HG03159 (cell line): ENCODE data around the gene CHTOP.

Experiments used
- ATAC-seq: cut with Tn5 transposase; IDR thresholded peaks from one replicate; pipeline ENCODE4 v1.9.1; 2021; ENCODE audit warnings: mild to moderate bottlenecking, moderate library complexity; ENCODE audit not compliant: unreplicated experiment

CHTOP gene

GRCh38 chr1:153685544-153686340, 51.9 kb downstream of the CHTOP start:
- no peak for ATAC-seq

GRCh38 chr1:153687346-153688125, 53.7 kb downstream of the CHTOP start:
- no peak for ATAC-seq

GRCh38 chr1:153688276-153688675, 54.4 kb downstream of the CHTOP start:
- no peak for ATAC-seq

GRCh38 chr1:153688736-153689328, 55.0 kb downstream of the CHTOP start:
- ATAC-seq, result no peak

- ATAC-seq, result no peak
Observed at GRCh38 chr1:153693466-153693865, 59.6 kb downstream of the CHTOP start.
